Glomerular visceral epithelial cell (primary cell): ENCODE results near the gene LDHD.

Experiments used
- DNase-seq: peaks from one replicate; pipeline ENCODE4 v3.0.0-alpha.2; 2016; ENCODE audit errors: extremely low spot score

LDHD gene

DNA sequence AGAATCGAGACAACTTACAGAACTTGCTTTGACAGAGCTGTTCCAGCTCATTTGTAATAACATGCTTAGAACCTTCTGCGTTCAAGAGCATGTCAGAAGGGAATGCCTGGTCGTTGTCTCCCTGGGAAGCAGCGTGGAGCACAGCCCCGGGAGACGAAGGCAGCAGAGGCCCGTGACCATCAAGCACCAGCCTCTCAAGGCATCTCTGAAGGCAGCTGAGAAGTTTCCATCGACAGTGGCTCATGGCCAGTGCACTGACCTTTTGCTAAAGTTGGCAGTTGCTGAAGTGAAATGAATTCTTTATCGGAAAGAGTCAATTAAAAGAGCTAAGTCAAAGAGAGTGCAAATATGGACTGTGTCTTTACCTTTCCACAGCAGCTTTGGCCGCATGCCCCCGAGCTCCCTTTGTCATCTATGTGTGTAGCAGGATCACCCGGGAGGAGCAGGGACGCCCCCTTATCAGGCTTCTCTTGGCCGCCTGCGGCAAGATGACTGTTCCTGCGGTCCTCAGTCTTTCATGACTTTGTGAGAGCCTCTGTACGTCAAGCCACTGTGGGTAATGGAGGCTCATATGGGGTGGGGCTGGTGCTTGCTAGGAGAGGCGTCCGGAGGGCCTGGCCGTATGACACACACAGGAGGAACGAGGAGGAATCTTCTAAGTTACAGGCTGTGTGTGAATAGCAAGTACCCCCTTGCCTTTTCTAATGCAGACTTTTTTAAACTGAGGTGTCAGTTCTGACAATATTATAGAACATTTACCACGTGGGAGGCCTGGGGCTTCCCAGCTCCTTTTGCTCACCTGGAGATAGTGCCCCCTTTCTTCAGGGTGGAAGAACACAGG is 54.2 kb downstream of the LDHD start:
- DNase-seq = no peak
